AG08396 (cell line): Measurements from ENCODE around the gene DNAJB1.

Experiments
- DNase-seq: peaks from one replicate; pipeline ENCODE4 v3.0.0; 2012; ENCODE audit warnings: low spot score, mixed read lengths

The DNAJB1 gene

GRCh38 chr19:14473073-14473977 is 44.9 kb downstream of the DNAJB1 start:
- DNase-seq = no peak

- peak; percentile 87 for DNase-seq
These were observed 45.8 kb downstream of the DNAJB1 start for GRCh38 chr19:14472202-14472938.

- DNase-seq = no peak
These were observed 46.6 kb downstream of the DNAJB1 start for GRCh38 chr19:14471436-14472187.

- no peak for DNase-seq
These were observed 47.9 kb downstream of the DNAJB1 start for GRCh38 chr19:14470031-14470876.

- DNase-seq = no peak
These were observed 50.4 kb downstream of the DNAJB1 start for GRCh38 chr19:14467816-14468215.

GRCh38 chr19:14467391-14467790 is 50.8 kb downstream of the DNAJB1 start:
- no peak for DNase-seq
